ENCODE data around the gene SLCO3A1. TPM values are rescaled to one million over a fixed set of nuclear protein-coding genes. Genes with fewer than 3 reads are reported as not detected.

SLCO3A1 gene
- total and polyA plus RNA-seq, 2 of the 8 experiments (the other 6 are each of a cell fraction or from before 2014, with no cell fraction given) = 15.1 to 20.4 TPM

DNA sequence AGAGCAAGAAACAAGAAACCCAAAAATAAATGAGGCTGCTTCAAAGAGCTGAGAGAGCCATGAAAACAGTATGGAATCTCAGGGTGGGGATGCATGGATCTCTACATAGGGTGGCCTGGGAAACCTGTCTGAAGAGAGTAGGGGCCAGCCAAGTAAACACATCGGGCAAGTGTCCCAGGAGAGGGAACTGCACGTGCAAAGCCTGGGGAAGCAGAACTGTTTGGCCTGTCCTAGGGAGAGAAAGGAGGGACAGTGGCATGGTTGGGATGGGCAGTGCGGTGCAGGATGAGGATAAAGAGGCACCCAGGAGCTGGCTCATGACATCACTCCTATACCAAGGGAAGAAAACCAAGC lies 271.1 kb downstream of the SLCO3A1 start (continued):
- TF ChIP-seq SUZ12 (IDR thresholded peaks at IDR 0.05; ENCODE audit: low read length) (no peak), POLR2AphosphoS5 (IDR thresholded peaks at IDR 0.05; ENCODE audit: low read depth, low read length) (no peak), TAF1 (IDR thresholded peaks at IDR 0.05; ENCODE audit: low read depth, low read length) (no peak), RBBP5 (IDR thresholded peaks at IDR 0.05; ENCODE audit: borderline replicate concordance, low read depth, low read length) (no peak), BACH1 (IDR thresholded peaks at IDR 0.05; ENCODE audit: low read length) (no peak), TAF7 (optimal IDR thresholded peaks at IDR 0.05; ENCODE audit: borderline replicate concordance, low read depth, low read length) (no peak)
- TF ChIP-seq, protein P1, sequence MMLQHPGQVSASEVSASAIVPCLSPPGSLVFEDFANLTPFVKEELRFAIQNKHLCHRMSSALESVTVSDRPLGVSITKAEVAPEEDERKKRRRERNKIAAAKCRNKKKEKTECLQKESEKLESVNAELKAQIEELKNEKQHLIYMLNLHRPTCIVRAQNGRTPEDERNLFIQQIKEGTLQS (IDR thresholded peaks at IDR 0.05; ENCODE audit: insufficient read depth, low read depth, low read length) = no peak
- TF ChIP-seq, protein P2, sequence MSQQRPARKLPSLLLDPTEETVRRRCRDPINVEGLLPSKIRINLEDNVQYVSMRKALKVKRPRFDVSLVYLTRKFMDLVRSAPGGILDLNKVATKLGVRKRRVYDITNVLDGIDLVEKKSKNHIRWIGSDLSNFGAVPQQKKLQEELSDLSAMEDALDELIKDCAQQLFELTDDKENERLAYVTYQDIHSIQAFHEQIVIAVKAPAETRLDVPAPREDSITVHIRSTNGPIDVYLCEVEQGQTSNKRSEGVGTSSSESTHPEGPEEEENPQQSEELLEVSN (IDR thresholded peaks at IDR 0.05) = no peak
